Prostate gland (tissue), 2 donors: ENCODE measurements around the gene CRTAC1.

ENCODE experiments used
- POLR2A ChIP-seq: fragments of 450-650 bp; IDR thresholded peaks from one replicate; pipeline ENCODE4 v1.6.1; 2016; ENCODE audit warnings: antibody characterized with exemption, mild to moderate bottlenecking
- POLR2AphosphoS5 ChIP-seq: sonication (generic); formaldehyde crosslinking; IDR thresholded peaks from one replicate; pipeline ENCODE4 v1.6.1; 2017; ENCODE audit warnings: antibody characterized with exemption
- TF ChIP-seq, protein P1 (sequence below), 4 experiments: fragments of 200-600 bp in 2 of 4; fragments of 450-650 bp in 2 of 4; sonication (generic) in 2 of 4; IDR thresholded peaks; 1 replicate in 3 of 4; 2 replicates in 1 of 4; pipeline ENCODE4 v1.5.1; 2016 to 2019; ENCODE audit warnings: antibody characterized with exemption in 4 of 4, mild to moderate bottlenecking in 2 of 4, moderate library complexity in 2 of 4

DNA sequence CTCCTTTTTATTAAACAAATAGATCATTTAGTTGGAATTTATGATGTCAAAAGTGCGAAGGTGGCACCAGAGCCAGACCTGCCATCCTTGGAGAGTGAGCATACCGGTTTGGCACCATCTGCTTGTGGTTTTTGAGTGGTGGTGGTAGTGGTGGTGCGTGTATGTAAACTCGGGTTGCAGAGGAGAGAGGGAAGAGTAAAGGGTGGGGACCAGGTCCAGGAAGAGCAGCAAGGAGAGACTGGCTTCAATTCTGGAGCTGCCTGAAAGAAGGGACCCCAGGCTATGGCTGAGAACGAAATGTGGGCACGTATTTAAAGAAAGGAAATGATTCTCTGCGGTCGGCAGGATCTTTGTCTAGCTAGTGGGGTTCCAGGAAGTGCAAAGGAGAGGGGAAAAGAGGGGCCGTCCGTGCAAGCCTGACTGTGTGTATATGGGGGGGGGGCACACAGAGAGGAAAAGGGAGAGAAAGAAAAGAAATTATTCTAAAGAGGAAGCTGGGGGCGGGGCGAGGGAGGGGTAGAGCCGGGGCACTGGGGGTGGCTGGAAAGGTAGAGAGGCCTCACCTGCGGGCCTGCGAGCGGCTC, 181.2 kb downstream of the CRTAC1 start:
- TF ChIP-seq, protein P1, sequence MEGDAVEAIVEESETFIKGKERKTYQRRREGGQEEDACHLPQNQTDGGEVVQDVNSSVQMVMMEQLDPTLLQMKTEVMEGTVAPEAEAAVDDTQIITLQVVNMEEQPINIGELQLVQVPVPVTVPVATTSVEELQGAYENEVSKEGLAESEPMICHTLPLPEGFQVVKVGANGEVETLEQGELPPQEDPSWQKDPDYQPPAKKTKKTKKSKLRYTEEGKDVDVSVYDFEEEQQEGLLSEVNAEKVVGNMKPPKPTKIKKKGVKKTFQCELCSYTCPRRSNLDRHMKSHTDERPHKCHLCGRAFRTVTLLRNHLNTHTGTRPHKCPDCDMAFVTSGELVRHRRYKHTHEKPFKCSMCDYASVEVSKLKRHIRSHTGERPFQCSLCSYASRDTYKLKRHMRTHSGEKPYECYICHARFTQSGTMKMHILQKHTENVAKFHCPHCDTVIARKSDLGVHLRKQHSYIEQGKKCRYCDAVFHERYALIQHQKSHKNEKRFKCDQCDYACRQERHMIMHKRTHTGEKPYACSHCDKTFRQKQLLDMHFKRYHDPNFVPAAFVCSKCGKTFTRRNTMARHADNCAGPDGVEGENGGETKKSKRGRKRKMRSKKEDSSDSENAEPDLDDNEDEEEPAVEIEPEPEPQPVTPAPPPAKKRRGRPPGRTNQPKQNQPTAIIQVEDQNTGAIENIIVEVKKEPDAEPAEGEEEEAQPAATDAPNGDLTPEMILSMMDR (IDR thresholded peaks at IDR 0.05): no peak
- no peak for TF ChIP-seq POLR2A
- no peak for TF ChIP-seq POLR2AphosphoS5
